ENCODE measurements around the gene ENKUR. TPM values are rescaled to one million over a fixed set of nuclear protein-coding genes. Genes with fewer than 3 reads are reported as not detected.

Gene ENKUR
- total and polyA plus RNA-seq, 4 donors: 0.08 to 0.15 (median 0.13) TPM

DNA sequence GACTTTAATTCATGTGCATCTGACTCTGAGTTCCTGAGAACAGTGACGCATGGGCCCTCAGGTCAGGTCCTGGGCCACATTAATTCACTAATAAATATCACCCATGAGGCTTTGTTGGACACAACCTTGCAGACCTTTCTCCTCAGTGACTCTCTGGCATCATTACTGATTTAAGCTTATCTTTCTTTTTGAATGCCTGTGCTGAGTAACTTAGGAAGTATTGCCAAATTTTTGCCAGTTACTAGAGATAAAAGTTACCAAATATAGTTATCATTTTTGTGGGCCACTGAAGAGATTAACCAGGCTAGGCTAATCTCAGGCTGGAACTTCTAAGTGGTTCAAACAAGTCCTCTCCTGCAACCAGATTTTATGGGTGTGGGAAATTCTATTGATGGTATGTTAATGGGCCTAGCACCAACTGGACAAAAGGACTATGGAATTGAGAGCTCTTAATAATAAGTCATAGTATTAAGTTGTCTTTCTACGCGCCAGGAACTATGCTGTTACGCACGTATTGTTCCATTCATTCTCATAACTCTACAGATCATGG is 34.7 kb downstream of the ENKUR start:
- H3K9me3 ChIP-seq (ENCODE audit: control insufficient read depth in 4 of 4, low read length in 3 of 4): no peaks in the 10 kb centered on the region
- H3K27me3 ChIP-seq (ENCODE audit: control insufficient read depth in 4 of 4, insufficient read depth in 4 of 4, low read length in 3 of 4): no peaks in the 10 kb centered on the region
- no peaks in the 10 kb centered on the region for H3K36me3 ChIP-seq (ENCODE audit: control insufficient read depth in 4 of 4, insufficient read depth in 3 of 4, low read depth in 1 of 4, low read length in 3 of 4)
- no peaks in the 10 kb centered on the region for H3K4me1 ChIP-seq (ENCODE audit: control insufficient read depth in 4 of 4, insufficient read depth in 4 of 4, low read length in 3 of 4)
- no peak for DNase-seq (ENCODE audit: low spot score)
- H3K27ac ChIP-seq (ENCODE audit: low read depth in 1 of 2, low read length in 2 of 2): no peak overlapping the region
- H3K4me3 ChIP-seq (ENCODE audit: low read depth in 1 of 3, low read length in 3 of 3): no peak overlapping the region
- H3K9ac ChIP-seq (ENCODE audit: low read depth in 1 of 2, low read length in 2 of 2): no peak overlapping the region
- 97% methylated on average over 5 of the region's 5 CpGs for WGBS
- no peak for TF ChIP-seq JUND (IDR thresholded peaks at IDR 0.05)
- TF ChIP-seq, protein P1, sequence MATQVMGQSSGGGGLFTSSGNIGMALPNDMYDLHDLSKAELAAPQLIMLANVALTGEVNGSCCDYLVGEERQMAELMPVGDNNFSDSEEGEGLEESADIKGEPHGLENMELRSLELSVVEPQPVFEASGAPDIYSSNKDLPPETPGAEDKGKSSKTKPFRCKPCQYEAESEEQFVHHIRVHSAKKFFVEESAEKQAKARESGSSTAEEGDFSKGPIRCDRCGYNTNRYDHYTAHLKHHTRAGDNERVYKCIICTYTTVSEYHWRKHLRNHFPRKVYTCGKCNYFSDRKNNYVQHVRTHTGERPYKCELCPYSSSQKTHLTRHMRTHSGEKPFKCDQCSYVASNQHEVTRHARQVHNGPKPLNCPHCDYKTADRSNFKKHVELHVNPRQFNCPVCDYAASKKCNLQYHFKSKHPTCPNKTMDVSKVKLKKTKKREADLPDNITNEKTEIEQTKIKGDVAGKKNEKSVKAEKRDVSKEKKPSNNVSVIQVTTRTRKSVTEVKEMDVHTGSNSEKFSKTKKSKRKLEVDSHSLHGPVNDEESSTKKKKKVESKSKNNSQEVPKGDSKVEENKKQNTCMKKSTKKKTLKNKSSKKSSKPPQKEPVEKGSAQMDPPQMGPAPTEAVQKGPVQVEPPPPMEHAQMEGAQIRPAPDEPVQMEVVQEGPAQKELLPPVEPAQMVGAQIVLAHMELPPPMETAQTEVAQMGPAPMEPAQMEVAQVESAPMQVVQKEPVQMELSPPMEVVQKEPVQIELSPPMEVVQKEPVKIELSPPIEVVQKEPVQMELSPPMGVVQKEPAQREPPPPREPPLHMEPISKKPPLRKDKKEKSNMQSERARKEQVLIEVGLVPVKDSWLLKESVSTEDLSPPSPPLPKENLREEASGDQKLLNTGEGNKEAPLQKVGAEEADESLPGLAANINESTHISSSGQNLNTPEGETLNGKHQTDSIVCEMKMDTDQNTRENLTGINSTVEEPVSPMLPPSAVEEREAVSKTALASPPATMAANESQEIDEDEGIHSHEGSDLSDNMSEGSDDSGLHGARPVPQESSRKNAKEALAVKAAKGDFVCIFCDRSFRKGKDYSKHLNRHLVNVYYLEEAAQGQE (IDR thresholded peaks at IDR 0.05): no peak
- TF ChIP-seq SP1 (IDR thresholded peaks at IDR 0.05): no peak
- TF ChIP-seq, protein P2, sequence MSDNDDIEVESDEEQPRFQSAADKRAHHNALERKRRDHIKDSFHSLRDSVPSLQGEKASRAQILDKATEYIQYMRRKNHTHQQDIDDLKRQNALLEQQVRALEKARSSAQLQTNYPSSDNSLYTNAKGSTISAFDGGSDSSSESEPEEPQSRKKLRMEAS (IDR thresholded peaks at IDR 0.05): no peak
- no peak for TF ChIP-seq YY1 (IDR thresholded peaks at IDR 0.05)
- TF ChIP-seq, protein P3, sequence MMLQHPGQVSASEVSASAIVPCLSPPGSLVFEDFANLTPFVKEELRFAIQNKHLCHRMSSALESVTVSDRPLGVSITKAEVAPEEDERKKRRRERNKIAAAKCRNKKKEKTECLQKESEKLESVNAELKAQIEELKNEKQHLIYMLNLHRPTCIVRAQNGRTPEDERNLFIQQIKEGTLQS (IDR thresholded peaks at IDR 0.05): no peak
- no peak for TF ChIP-seq FOXA2 (IDR thresholded peaks at IDR 0.05)
- TF ChIP-seq NR2F2 (IDR thresholded peaks at IDR 0.05): no peak
- TF ChIP-seq RXRA (IDR thresholded peaks at IDR 0.05): no peak
- TF ChIP-seq GABPA (IDR thresholded peaks at IDR 0.05 in 1 of 2, conservative IDR thresholded peaks at IDR 0.05 in 1 of 2): no peak

DNA sequence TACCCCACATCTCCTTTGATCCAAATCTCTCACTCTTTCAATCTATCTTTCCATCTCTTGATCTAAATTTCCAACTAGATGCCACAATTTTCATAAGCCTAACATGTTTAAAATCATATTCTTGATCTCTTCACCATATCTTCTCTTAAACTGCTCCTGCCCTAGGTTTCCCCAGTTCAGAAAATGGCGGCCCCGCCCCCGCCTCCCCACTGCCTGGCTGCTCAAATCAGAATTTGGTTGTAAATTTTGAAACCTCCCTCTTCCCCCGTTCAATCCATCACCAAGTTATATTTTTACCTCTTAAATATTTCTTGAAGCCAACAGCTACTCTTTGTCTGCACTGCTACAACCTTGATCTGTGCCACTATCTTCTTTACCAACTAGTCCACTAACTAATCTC is 36.3 kb downstream of the ENKUR start:
- no peaks in the 10 kb centered on the region for H3K4me1 ChIP-seq (ENCODE audit: control insufficient read depth in 4 of 4, insufficient read depth in 4 of 4, low read length in 3 of 4)
- H3K27me3 ChIP-seq (ENCODE audit: control insufficient read depth in 4 of 4, insufficient read depth in 4 of 4, low read length in 3 of 4): no peaks in the 10 kb centered on the region
- H3K9me3 ChIP-seq (ENCODE audit: control insufficient read depth in 4 of 4, low read length in 3 of 4): no peaks in the 10 kb centered on the region
- no peak overlapping the region for H3K27ac ChIP-seq (ENCODE audit: low read depth in 1 of 2, low read length in 2 of 2)
- no peak for TF ChIP-seq NR2F2 (IDR thresholded peaks at IDR 0.05)
- TF ChIP-seq, protein P4, sequence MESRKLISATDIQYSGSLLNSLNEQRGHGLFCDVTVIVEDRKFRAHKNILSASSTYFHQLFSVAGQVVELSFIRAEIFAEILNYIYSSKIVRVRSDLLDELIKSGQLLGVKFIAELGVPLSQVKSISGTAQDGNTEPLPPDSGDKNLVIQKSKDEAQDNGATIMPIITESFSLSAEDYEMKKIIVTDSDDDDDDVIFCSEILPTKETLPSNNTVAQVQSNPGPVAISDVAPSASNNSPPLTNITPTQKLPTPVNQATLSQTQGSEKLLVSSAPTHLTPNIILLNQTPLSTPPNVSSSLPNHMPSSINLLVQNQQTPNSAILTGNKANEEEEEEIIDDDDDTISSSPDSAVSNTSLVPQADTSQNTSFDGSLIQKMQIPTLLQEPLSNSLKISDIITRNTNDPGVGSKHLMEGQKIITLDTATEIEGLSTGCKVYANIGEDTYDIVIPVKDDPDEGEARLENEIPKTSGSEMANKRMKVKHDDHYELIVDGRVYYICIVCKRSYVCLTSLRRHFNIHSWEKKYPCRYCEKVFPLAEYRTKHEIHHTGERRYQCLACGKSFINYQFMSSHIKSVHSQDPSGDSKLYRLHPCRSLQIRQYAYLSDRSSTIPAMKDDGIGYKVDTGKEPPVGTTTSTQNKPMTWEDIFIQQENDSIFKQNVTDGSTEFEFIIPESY (IDR thresholded peaks at IDR 0.05): no peak
- no peak for TF ChIP-seq YY1 (IDR thresholded peaks at IDR 0.05)
- no peak overlapping the region for H3K9ac ChIP-seq (ENCODE audit: low read depth in 1 of 2, low read length in 2 of 2)
- 92% methylated on average over 4 of the region's 4 CpGs for WGBS
- no peak for DNase-seq (ENCODE audit: low spot score)
- H3K36me3 ChIP-seq (ENCODE audit: control insufficient read depth in 4 of 4, insufficient read depth in 3 of 4, low read depth in 1 of 4, low read length in 3 of 4): no peaks in the 10 kb centered on the region
- H3K4me3 ChIP-seq (ENCODE audit: low read depth in 1 of 3, low read length in 3 of 3): no peak overlapping the region

DNA sequence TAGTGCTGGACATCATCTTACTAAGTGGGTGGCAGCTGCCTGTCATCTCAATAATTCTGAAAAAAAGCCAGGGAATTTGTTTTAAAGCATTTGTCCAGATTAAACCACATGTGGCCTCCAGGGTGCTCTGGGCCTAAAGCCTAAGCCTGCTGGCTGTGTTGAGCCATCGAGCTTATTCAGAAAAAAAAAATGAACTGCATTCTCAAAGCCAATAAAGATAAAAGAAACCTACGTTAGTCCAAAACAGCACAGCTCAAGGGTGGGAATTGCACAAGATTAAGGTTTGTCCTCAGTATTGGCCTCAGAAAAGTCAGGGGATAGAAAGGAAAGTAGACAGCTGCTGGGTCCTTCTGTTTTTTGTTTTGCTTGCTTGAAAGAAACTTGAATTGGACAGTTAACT is 41.0 kb downstream of the ENKUR start:
- no peak overlapping the region for H3K4me3 ChIP-seq (ENCODE audit: low read depth in 1 of 3, low read length in 3 of 3)
- no peak overlapping the region for H3K27ac ChIP-seq (ENCODE audit: low read depth in 1 of 2, low read length in 2 of 2)
- no peak for DNase-seq (ENCODE audit: low spot score)
- H3K9ac ChIP-seq (ENCODE audit: low read depth in 1 of 2, low read length in 2 of 2): no peak overlapping the region
- no peaks in the 10 kb centered on the region for H3K27me3 ChIP-seq (ENCODE audit: control insufficient read depth in 4 of 4, insufficient read depth in 4 of 4, low read length in 3 of 4)
- no peaks in the 10 kb centered on the region for H3K36me3 ChIP-seq (ENCODE audit: control insufficient read depth in 4 of 4, insufficient read depth in 3 of 4, low read depth in 1 of 4, low read length in 3 of 4)
- H3K4me1 ChIP-seq (ENCODE audit: control insufficient read depth in 4 of 4, insufficient read depth in 4 of 4, low read length in 3 of 4): no peaks in the 10 kb centered on the region
- H3K9me3 ChIP-seq (ENCODE audit: control insufficient read depth in 4 of 4, low read length in 3 of 4): no peaks in the 10 kb centered on the region
- WGBS: 26% methylated on average over 2 of the region's 2 CpGs
- peak; percentile 29 for TF ChIP-seq SP1 (IDR thresholded peaks at IDR 0.05)
- TF ChIP-seq HNF4G (IDR thresholded peaks at IDR 0.05): no peak
- TF ChIP-seq EGR1 (IDR thresholded peaks at IDR 0.05; ENCODE audit: low read depth in 2 of 2): no peak
- peak in 1 of 2 donors; percentile 59 for TF ChIP-seq RAD21 (IDR thresholded peaks at IDR 0.05)
- TF ChIP-seq, protein P5, sequence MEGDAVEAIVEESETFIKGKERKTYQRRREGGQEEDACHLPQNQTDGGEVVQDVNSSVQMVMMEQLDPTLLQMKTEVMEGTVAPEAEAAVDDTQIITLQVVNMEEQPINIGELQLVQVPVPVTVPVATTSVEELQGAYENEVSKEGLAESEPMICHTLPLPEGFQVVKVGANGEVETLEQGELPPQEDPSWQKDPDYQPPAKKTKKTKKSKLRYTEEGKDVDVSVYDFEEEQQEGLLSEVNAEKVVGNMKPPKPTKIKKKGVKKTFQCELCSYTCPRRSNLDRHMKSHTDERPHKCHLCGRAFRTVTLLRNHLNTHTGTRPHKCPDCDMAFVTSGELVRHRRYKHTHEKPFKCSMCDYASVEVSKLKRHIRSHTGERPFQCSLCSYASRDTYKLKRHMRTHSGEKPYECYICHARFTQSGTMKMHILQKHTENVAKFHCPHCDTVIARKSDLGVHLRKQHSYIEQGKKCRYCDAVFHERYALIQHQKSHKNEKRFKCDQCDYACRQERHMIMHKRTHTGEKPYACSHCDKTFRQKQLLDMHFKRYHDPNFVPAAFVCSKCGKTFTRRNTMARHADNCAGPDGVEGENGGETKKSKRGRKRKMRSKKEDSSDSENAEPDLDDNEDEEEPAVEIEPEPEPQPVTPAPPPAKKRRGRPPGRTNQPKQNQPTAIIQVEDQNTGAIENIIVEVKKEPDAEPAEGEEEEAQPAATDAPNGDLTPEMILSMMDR (IDR thresholded peaks at IDR 0.05; ENCODE audit: low read depth, low read length, missing input control): peak; percentile 4
- peak; percentile 19 to 39 for TF ChIP-seq HNF4A (conservative IDR thresholded peaks at IDR 0.05)
- no peak for TF ChIP-seq FOXA1 (IDR thresholded peaks at IDR 0.05)

Measured in liver (tissue), 9 donors.